HG02943 (cell line): ENCODE measurements around the gene SPTLC3.

Experiments
- ATAC-seq: cut with Tn5 transposase; IDR thresholded peaks from one replicate; pipeline ENCODE4 v1.9.1; 2021; ENCODE audit warnings: mild to moderate bottlenecking, low read depth, moderate library complexity; ENCODE audit not compliant: unreplicated experiment

Gene SPTLC3

GRCh38 chr20:13173201-13173600, 164.4 kb downstream of the SPTLC3 start:
- ATAC-seq = no peak

GRCh38 chr20:13174402-13174801, 165.6 kb downstream of the SPTLC3 start:
- no peak for ATAC-seq

GRCh38 chr20:13180986-13181889, 172.5 kb downstream of the SPTLC3 start:
- no peak for ATAC-seq

- no peak for ATAC-seq
Observed at GRCh38 chr20:13183005-13183404, 174.2 kb downstream of the SPTLC3 start.

- no peak for ATAC-seq
Observed at GRCh38 chr20:13186043-13186774, 177.4 kb downstream of the SPTLC3 start.

GRCh38 chr20:13187899-13188298, 179.1 kb downstream of the SPTLC3 start:
- no peak for ATAC-seq

- ATAC-seq = no peak
Observed at GRCh38 chr20:13199279-13199678, 190.5 kb downstream of the SPTLC3 start.

GRCh38 chr20:13200767-13201500, 192.2 kb downstream of the SPTLC3 start:
- no peak for ATAC-seq

- no peak for ATAC-seq
Observed at GRCh38 chr20:13202565-13202964, 193.8 kb downstream of the SPTLC3 start.

- no peak for ATAC-seq
Observed at GRCh38 chr20:13205425-13205824, 196.7 kb downstream of the SPTLC3 start.

GRCh38 chr20:13205848-13206434, 197.2 kb downstream of the SPTLC3 start:
- ATAC-seq = no peak

GRCh38 chr20:13207016-13207415, 198.2 kb downstream of the SPTLC3 start:
- no peak for ATAC-seq

GRCh38 chr20:13211956-13212618, 203.3 kb downstream of the SPTLC3 start:
- no peak for ATAC-seq

GRCh38 chr20:13212750-13213149, 204.0 kb downstream of the SPTLC3 start:
- no peak for ATAC-seq

GRCh38 chr20:13213335-13213734, 204.6 kb downstream of the SPTLC3 start:
- no peak for ATAC-seq

- no peak for ATAC-seq
Observed at GRCh38 chr20:13216533-13216932, 207.8 kb downstream of the SPTLC3 start.
